ENCODE results near the gene MPC2.

Gene MPC2

DNA sequence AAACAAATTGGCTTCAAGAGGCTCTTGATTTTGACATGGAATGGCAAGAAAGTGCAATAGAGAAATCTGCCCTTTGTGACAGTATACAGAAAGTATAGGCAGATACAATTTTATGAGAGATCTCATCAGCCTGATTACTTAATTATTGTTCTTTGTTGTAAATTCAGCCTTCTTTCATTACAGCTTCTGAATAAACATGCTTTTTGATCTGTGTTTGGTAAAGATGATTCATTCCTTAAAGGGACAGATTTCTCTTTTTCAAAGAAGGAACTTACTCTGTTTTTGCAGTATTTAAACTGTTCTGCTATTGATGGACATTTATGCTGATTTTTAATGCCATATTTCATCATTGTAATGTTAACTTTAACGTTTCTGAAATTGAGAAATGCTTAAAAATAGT lies 13.7 kb upstream of the MPC2 start:
- H3K9me3 ChIP-seq (ENCODE audit: insufficient read depth, low read depth, low read length), result no peaks in the 10 kb centered on the region
- H2AFZ ChIP-seq (ENCODE audit: insufficient read depth, low read length, poor library complexity), result no peak overlapping the region
- H3K79me1 ChIP-seq (ENCODE audit: low read length), result no peaks in the 10 kb centered on the region
- H3K79me2 ChIP-seq (ENCODE audit: control insufficient read depth, insufficient read depth, low read length, poor library complexity), result no peaks in the 10 kb centered on the region
- H2BK5ac ChIP-seq (ENCODE audit: low read depth, low read length, poor library complexity), result no peak overlapping the region
- no peak overlapping the region for H4K91ac ChIP-seq (ENCODE audit: low read depth, low read length)
- no peak overlapping the region for H2BK12ac ChIP-seq (ENCODE audit: low read length)
- no peak overlapping the region for H3K23ac ChIP-seq (ENCODE audit: low read length)
- H3K14ac ChIP-seq (ENCODE audit: low read length), result no peak overlapping the region
- H3K18ac ChIP-seq (ENCODE audit: low read length), result no peak overlapping the region
- H3K27ac ChIP-seq (ENCODE audit: low read depth, low read length), result no peak overlapping the region
- no peaks in the 10 kb centered on the region for H3K4me1 ChIP-seq (ENCODE audit: control insufficient read depth in 1 of 2, insufficient read depth in 2 of 2, low read length in 2 of 2)
- H3K4me2 ChIP-seq (ENCODE audit: low read length), result no peak overlapping the region
- DNase-seq, result no peak
- no peak overlapping the region for H4K12ac ChIP-seq (ENCODE audit: low read depth, low read length)
- H3K36me3 ChIP-seq (ENCODE audit: control insufficient read depth in 1 of 2, insufficient read depth in 2 of 2, low read length in 2 of 2), result peaks cover 11 to 14% of the 10 kb centered on the region in 2 experiments
- H2AK5ac ChIP-seq (ENCODE audit: low read length), result no peak overlapping the region
- H3K27me3 ChIP-seq (ENCODE audit: insufficient read depth, low read length), result no peaks in the 10 kb centered on the region
- no peak overlapping the region for H2BK120ac ChIP-seq (ENCODE audit: insufficient read depth, low read length, poor library complexity)
- H3K9ac ChIP-seq (ENCODE audit: low read length), result no peak overlapping the region
- no peak overlapping the region for H3K4ac ChIP-seq (ENCODE audit: low read depth, low read length)
- H4K8ac ChIP-seq (ENCODE audit: low read depth, low read length), result no peak overlapping the region
- no peak overlapping the region for H3K4me3 ChIP-seq (ENCODE audit: low read depth, low read length)
- no CpG with 5 or more reads among the region's 1 CpG for WGBS (ENCODE audit: extremely low coverage, insufficient coverage, insufficient read length)

DNA sequence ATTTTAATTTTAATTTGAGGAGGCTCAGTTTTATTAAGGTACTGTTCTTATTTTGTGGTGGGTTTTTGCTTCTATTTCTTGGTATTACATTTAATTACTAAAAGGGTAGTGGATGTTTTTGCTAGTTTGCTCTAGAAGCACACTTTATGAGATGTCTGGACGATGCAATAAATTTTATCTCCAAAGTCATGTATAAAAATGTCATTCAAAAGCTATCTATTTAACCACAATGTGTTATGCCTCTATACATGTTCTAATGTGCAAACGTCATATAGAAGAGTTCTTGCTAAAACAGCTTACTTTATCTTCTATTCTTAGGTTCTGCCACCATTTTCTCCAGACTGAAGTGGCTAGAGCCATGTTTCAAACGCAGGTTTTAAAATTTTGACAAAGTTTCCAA lies 12.9 kb upstream of the MPC2 start:
- no peak overlapping the region for H3K14ac ChIP-seq (ENCODE audit: low read length)
- H3K4me3 ChIP-seq (ENCODE audit: low read depth, low read length), result no peak overlapping the region
- DNase-seq, result no peak
- no peaks in the 10 kb centered on the region for H3K27me3 ChIP-seq (ENCODE audit: insufficient read depth, low read length)
- H3K4me1 ChIP-seq (ENCODE audit: control insufficient read depth in 1 of 2, insufficient read depth in 2 of 2, low read length in 2 of 2), result no peaks in the 10 kb centered on the region
- no peak overlapping the region for H3K4ac ChIP-seq (ENCODE audit: low read depth, low read length)
- no peak overlapping the region for H2BK5ac ChIP-seq (ENCODE audit: low read depth, low read length, poor library complexity)
- H3K79me1 ChIP-seq (ENCODE audit: low read length), result no peaks in the 10 kb centered on the region
- no CpG with 5 or more reads among the region's 3 CpGs for WGBS (ENCODE audit: extremely low coverage, insufficient coverage, insufficient read length)
- no peak overlapping the region for H3K27ac ChIP-seq (ENCODE audit: low read depth, low read length)
- no peak overlapping the region for H2BK120ac ChIP-seq (ENCODE audit: insufficient read depth, low read length, poor library complexity)
- H4K12ac ChIP-seq (ENCODE audit: low read depth, low read length), result no peak overlapping the region
- no peak overlapping the region for H3K4me2 ChIP-seq (ENCODE audit: low read length)
- peaks cover 11 to 14% of the 10 kb centered on the region in 2 experiments for H3K36me3 ChIP-seq (ENCODE audit: control insufficient read depth in 1 of 2, insufficient read depth in 2 of 2, low read length in 2 of 2)
- H3K23ac ChIP-seq (ENCODE audit: low read length), result no peak overlapping the region
- H3K9me3 ChIP-seq (ENCODE audit: insufficient read depth, low read depth, low read length), result no peaks in the 10 kb centered on the region
- H2AFZ ChIP-seq (ENCODE audit: insufficient read depth, low read length, poor library complexity), result no peak overlapping the region
- peaks cover 1% of the 10 kb centered on the region for H3K79me2 ChIP-seq (ENCODE audit: control insufficient read depth, insufficient read depth, low read length, poor library complexity)
- no peak overlapping the region for H3K18ac ChIP-seq (ENCODE audit: low read length)
- no peak overlapping the region for H2AK5ac ChIP-seq (ENCODE audit: low read length)
- H4K91ac ChIP-seq (ENCODE audit: low read depth, low read length), result no peak overlapping the region
- H4K8ac ChIP-seq (ENCODE audit: low read depth, low read length), result no peak overlapping the region
- H2BK12ac ChIP-seq (ENCODE audit: low read length), result no peak overlapping the region
- H3K9ac ChIP-seq (ENCODE audit: low read length), result no peak overlapping the region

DNA sequence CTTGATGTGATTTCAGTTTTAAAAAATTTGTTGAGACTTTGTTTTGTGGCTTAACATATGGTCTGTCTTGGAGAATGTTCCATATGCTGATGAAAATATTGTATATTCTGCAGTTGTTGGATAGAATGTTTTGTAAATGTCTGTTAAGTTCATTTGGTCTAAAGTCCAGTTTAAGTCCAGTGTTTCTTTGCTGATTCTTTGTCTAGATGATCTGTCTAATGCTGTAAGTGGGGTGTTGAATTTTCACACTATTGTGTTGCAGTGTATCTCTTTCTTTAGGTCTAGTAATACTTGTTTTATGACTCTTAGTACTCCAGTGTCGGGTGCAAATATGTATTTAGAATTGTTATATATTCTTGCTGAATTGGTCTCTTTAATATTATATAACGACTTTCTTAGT lies 10.9 kb upstream of the MPC2 start:
- peaks cover 3 to 7% of the 10 kb centered on the region in 2 experiments for H3K36me3 ChIP-seq (ENCODE audit: control insufficient read depth in 1 of 2, insufficient read depth in 2 of 2, low read length in 2 of 2)
- WGBS (ENCODE audit: extremely low coverage, insufficient coverage, insufficient read length), result no CpG with 5 or more reads among the region's 2 CpGs
- H3K18ac ChIP-seq (ENCODE audit: low read length), result no peak overlapping the region
- no peak overlapping the region for H4K8ac ChIP-seq (ENCODE audit: low read depth, low read length)
- no peak overlapping the region for H3K4ac ChIP-seq (ENCODE audit: low read depth, low read length)
- no peak overlapping the region for H3K23ac ChIP-seq (ENCODE audit: low read length)
- H3K4me3 ChIP-seq (ENCODE audit: low read depth, low read length), result no peak overlapping the region
- no peak overlapping the region for H4K91ac ChIP-seq (ENCODE audit: low read depth, low read length)
- no peak overlapping the region for H4K12ac ChIP-seq (ENCODE audit: low read depth, low read length)
- H3K4me1 ChIP-seq (ENCODE audit: control insufficient read depth in 1 of 2, insufficient read depth in 2 of 2, low read length in 2 of 2), result no peaks in the 10 kb centered on the region
- no peak overlapping the region for H2BK120ac ChIP-seq (ENCODE audit: insufficient read depth, low read length, poor library complexity)
- no peak overlapping the region for H3K9ac ChIP-seq (ENCODE audit: low read length)
- DNase-seq, result no peak
- H3K9me3 ChIP-seq (ENCODE audit: insufficient read depth, low read depth, low read length), result no peaks in the 10 kb centered on the region
- no peak overlapping the region for H2BK12ac ChIP-seq (ENCODE audit: low read length)
- no peaks in the 10 kb centered on the region for H3K79me1 ChIP-seq (ENCODE audit: low read length)
- H3K4me2 ChIP-seq (ENCODE audit: low read length), result no peak overlapping the region
- peaks cover 1% of the 10 kb centered on the region for H3K79me2 ChIP-seq (ENCODE audit: control insufficient read depth, insufficient read depth, low read length, poor library complexity)
- H3K27me3 ChIP-seq (ENCODE audit: insufficient read depth, low read length), result no peaks in the 10 kb centered on the region
- H2AFZ ChIP-seq (ENCODE audit: insufficient read depth, low read length, poor library complexity), result no peak overlapping the region
- H2AK5ac ChIP-seq (ENCODE audit: low read length), result no peak overlapping the region
- H2BK5ac ChIP-seq (ENCODE audit: low read depth, low read length, poor library complexity), result no peak overlapping the region
- no peak overlapping the region for H3K27ac ChIP-seq (ENCODE audit: low read depth, low read length)
- no peak overlapping the region for H3K14ac ChIP-seq (ENCODE audit: low read length)

GRCh38 chr1:167943541-167943940 lies 6.7 kb upstream of the MPC2 start:
- no peak for DNase-seq
- Histone ChIP-seq H3K4me1 (ENCODE audit: control insufficient read depth in 1 of 2, insufficient read depth in 2 of 2, low read length in 2 of 2) (no peaks in the 10 kb centered on the region), H3K27ac (ENCODE audit: low read depth, low read length) (no peak overlapping the region), H2BK120ac (ENCODE audit: insufficient read depth, low read length, poor library complexity) (no peak overlapping the region), H2AFZ (ENCODE audit: insufficient read depth, low read length, poor library complexity) (no peak overlapping the region), H3K27me3 (ENCODE audit: insufficient read depth, low read length) (no peaks in the 10 kb centered on the region), H3K14ac (ENCODE audit: low read length) (no peak overlapping the region), H3K36me3 (ENCODE audit: control insufficient read depth in 1 of 2, insufficient read depth in 2 of 2, low read length in 2 of 2) (peaks cover 3 to 5% of the 10 kb centered on the region in 2 experiments), H4K8ac (ENCODE audit: low read depth, low read length) (no peak overlapping the region), H3K23ac (ENCODE audit: low read length) (no peak overlapping the region), H3K79me1 (ENCODE audit: low read length) (no peaks in the 10 kb centered on the region), H3K4ac (ENCODE audit: low read depth, low read length) (peak overlapping the region; percentile 84), H4K91ac (ENCODE audit: low read depth, low read length) (no peak overlapping the region), H2AK5ac (ENCODE audit: low read length) (no peak overlapping the region), H4K12ac (ENCODE audit: low read depth, low read length) (no peak overlapping the region), H3K9ac (ENCODE audit: low read length) (no peak overlapping the region), H3K79me2 (ENCODE audit: control insufficient read depth, insufficient read depth, low read length, poor library complexity) (peaks cover 9% of the 10 kb centered on the region), H3K18ac (ENCODE audit: low read length) (no peak overlapping the region), H3K4me3 (ENCODE audit: low read depth, low read length) (no peak overlapping the region), H2BK12ac (ENCODE audit: low read length) (no peak overlapping the region), H3K4me2 (ENCODE audit: low read length) (no peak overlapping the region), H2BK5ac (ENCODE audit: low read depth, low read length, poor library complexity) (no peak overlapping the region), H3K9me3 (ENCODE audit: insufficient read depth, low read depth, low read length) (no peaks in the 10 kb centered on the region)
- 100% methylated on average over 2 of the region's 9 CpGs for WGBS (ENCODE audit: extremely low coverage, insufficient coverage, insufficient read length)
